ENCODE results near the gene FNDC3A.

GRCh38 chr13:48946163-48946562 is 29.5 kb upstream of the FNDC3A start:
- no peak for TF ChIP-seq EZH2 (IDR thresholded peaks at IDR 0.05; ENCODE audit: insufficient read depth, poor library complexity, severe bottlenecking)
- no peak for TF ChIP-seq EZH2phosphoT487 (IDR thresholded peaks at IDR 0.05; ENCODE audit: insufficient read depth, low read depth)
